Tibial artery (tissue), 4 donors: Measurements from ENCODE around the gene CTSZ.

Experiments used
- DNase-seq, 2 donors: peaks; one replicate each; pipeline ENCODE4 v3.0.0-alpha.2; 2019
- H3K27ac ChIP-seq, 2 donors: fragments of 200-600 bp; sonication (generic) in 1 of 2; 1 replicate in 1 of 2; 2 replicates in 1 of 2; pipeline ENCODE4 v1.5.1; 2018 to 2019; ENCODE audit warnings: mild to moderate bottlenecking in 1 of 2
- H3K27me3 ChIP-seq, 2 donors: fragments of 200-600 bp; sonication (generic) in 1 of 2; one replicate each; pipeline versions ENCODE4 v1.5.1 to v1.6.0; 2016 to 2019
- H3K36me3 ChIP-seq, 3 donors: fragments of 200-600 bp; sonication (generic) in 2 of 3; one replicate each; pipeline ENCODE4 v1.5.1; 2016 to 2019; ENCODE audit warnings: mild to moderate bottlenecking in 2 of 3
- H3K4me1 ChIP-seq, 4 donors: fragments of 200-600 bp; sonication (generic) in 2 of 4; 1 replicate in 3 of 4; 2 replicates in 1 of 4; pipeline ENCODE4 v1.5.1; 2016 to 2019
- H3K4me3 ChIP-seq, 2 donors: fragments of 200-600 bp; sonication (generic) in 1 of 2; 1 replicate in 1 of 2; 2 replicates in 1 of 2; pipeline ENCODE4 v1.5.1; 2018 to 2019; ENCODE audit warnings: mild to moderate bottlenecking in 2 of 2
- H3K9me3 ChIP-seq, 3 donors: fragments of 200-600 bp; sonication (generic) in 1 of 3; one replicate each; pipeline ENCODE4 v1.5.1; 2016 to 2019
- intact Hi-C: fragments of 100-400 bp; cut with DNase I; formaldehyde crosslinking; loops from one replicate; pipeline ENCODE4 v1.15.0; 2023; ENCODE audit warnings: low total_unique reads
- TF ChIP-seq, protein P1 (sequence below), 2 experiments: fragments of 200-600 bp in 1 of 2; fragments of 450-650 bp in 1 of 2; IDR thresholded peaks; one replicate each; pipeline ENCODE4 v1.5.1; 2017 to 2019; ENCODE audit warnings: antibody characterized with exemption in 2 of 2, mild to moderate bottlenecking in 1 of 2, moderate library complexity in 1 of 2

The CTSZ gene

DNA sequence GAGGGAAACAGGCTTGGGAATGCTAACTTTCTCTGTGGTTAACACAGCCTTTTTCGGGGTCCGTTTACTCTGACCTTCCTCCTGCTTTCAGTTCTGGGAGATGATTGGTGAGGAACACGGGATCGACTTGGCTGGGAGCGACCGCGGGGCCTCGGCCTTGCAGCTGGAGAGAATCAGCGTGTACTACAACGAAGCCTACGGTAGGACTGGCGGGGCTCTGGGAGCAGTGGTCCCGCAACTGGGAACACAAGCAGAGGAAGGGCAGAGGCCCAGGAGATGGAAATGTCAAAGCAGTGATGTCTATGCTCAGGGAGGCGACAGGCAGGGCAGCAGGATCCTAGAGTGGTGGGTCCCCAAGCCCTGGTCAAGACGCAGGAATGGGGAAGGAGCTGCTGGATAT is 15.7 kb upstream of the CTSZ start:
- no peak for DNase-seq
- no peak overlapping the region for H3K4me3 ChIP-seq
- TF ChIP-seq, protein P1, sequence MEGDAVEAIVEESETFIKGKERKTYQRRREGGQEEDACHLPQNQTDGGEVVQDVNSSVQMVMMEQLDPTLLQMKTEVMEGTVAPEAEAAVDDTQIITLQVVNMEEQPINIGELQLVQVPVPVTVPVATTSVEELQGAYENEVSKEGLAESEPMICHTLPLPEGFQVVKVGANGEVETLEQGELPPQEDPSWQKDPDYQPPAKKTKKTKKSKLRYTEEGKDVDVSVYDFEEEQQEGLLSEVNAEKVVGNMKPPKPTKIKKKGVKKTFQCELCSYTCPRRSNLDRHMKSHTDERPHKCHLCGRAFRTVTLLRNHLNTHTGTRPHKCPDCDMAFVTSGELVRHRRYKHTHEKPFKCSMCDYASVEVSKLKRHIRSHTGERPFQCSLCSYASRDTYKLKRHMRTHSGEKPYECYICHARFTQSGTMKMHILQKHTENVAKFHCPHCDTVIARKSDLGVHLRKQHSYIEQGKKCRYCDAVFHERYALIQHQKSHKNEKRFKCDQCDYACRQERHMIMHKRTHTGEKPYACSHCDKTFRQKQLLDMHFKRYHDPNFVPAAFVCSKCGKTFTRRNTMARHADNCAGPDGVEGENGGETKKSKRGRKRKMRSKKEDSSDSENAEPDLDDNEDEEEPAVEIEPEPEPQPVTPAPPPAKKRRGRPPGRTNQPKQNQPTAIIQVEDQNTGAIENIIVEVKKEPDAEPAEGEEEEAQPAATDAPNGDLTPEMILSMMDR (IDR thresholded peaks at IDR 0.05) = no peak
- H3K36me3 ChIP-seq = peaks cover 29 to 52% (median 37%) of the 10 kb centered on the region in 3 donors
- no peak overlapping the region for H3K27ac ChIP-seq
- no peaks in the 10 kb centered on the region for H3K9me3 ChIP-seq
- intact Hi-C loops = no loop called here
- peaks cover 0 to 11% (median 3%) of the 10 kb centered on the region in 4 donors for H3K4me1 ChIP-seq
- H3K27me3 ChIP-seq = no peaks in the 10 kb centered on the region

DNA sequence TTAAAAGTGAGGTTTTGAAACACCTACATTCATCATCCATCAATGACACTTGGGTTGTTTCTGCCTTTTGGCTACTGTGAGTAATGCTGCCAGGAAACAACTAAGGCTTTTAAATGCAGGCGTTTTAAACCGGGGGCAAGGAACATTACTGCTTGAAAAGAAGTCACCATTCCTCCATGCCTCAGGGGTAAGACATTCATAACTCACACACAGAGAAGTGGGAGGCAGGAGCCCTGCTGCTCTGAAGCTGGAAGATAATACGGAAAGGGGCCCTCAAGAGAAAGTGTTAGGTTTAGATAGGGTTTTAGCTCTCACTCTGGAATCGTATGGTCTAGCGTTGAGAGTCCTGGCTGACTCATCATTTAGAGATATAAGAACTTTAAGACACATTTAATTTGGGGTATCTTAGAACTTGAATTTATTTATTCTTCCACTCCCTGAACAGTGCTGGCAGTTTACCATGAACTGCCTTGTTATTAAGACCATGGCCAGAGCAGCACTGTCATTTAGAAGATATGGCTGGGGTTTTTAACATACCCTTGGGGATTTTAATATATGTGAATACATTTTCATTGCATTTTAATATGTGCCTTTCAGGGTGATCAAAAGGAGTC is 14.0 kb upstream of the CTSZ start:
- no peaks in the 10 kb centered on the region for H3K27me3 ChIP-seq
- no peaks in the 10 kb centered on the region for H3K9me3 ChIP-seq
- TF ChIP-seq, protein P1 (IDR thresholded peaks at IDR 0.05) = no peak
- no peaks in the 10 kb centered on the region for H3K4me1 ChIP-seq
- H3K27ac ChIP-seq = no peak overlapping the region
- no peak overlapping the region for H3K4me3 ChIP-seq
- DNase-seq = no peak
- H3K36me3 ChIP-seq = peaks cover 22 to 37% (median 26%) of the 10 kb centered on the region in 3 donors
- intact Hi-C loops = no loop called here

DNA sequence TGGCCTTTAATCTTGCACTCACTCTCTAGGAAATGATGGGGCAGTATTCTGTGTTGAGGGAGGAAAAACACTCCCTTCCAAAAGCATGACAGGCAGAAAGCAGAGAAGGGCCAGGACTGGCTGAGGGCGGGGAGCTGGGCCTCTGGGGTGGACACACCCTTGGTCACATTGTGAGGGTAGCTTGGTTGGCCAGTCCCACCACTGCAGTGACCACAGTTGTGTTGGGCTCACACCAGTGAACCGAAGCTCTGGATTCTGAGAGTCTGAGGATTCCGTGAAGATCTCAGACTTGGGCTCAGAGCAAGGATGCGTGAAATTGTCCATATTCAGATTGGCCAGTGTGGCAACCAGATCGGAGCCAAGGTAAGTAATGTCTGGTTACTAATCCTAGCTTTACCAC is 12.2 kb upstream of the CTSZ start, which contains the start of gene TUBB1:
TUBB1 (plus strand) TSS at position 213 of the 400 bp plus-strand sequence; CDS start at position 307, 94 bp downstream.
- TF ChIP-seq, protein P1 (IDR thresholded peaks at IDR 0.05) = no peak
- intact Hi-C loops = no loop called here
- Histone ChIP-seq H3K27me3 (no peaks in the 10 kb centered on the region), H3K9me3 (no peaks in the 10 kb centered on the region), H3K4me1 (no peaks in the 10 kb centered on the region), H3K4me3 (no peak within 1 kb of the TSS), H3K36me3 (peaks cover 4 to 19% (median 9%) of the 10 kb centered on the region in 3 donors), H3K27ac (no peak within 1 kb of the TSS)
- no peak for DNase-seq

DNA sequence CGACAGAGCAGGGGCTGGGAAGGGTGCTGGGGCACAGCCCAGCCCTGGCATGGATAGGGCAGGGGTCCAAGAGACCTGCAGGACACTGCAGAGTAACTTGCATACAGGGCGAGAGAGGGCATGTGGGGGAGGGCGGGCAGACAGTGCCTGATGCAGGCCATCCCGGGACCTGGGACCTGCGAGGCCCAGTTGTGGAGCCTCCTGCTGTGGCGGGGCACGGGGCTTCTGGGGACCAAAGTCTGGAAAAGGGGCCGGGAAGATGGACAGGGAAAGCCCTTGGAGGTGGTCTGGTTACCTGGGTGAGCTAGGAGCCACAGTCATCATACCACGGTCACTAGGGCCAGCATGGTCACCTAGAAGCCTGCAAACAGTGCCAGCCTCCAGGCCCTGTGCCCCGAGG is 11.8 kb upstream of the CTSZ start:
- DNase-seq = no peak
- intact Hi-C loops = no loop called here
- TF ChIP-seq, protein P1 (IDR thresholded peaks at IDR 0.05) = no peak
- Histone ChIP-seq H3K36me3 (peaks cover 0 to 15% (median 5%) of the 10 kb centered on the region in 3 donors), H3K27ac (no peak overlapping the region), H3K9me3 (no peaks in the 10 kb centered on the region), H3K4me3 (no peak overlapping the region), H3K27me3 (no peaks in the 10 kb centered on the region), H3K4me1 (no peaks in the 10 kb centered on the region)

DNA sequence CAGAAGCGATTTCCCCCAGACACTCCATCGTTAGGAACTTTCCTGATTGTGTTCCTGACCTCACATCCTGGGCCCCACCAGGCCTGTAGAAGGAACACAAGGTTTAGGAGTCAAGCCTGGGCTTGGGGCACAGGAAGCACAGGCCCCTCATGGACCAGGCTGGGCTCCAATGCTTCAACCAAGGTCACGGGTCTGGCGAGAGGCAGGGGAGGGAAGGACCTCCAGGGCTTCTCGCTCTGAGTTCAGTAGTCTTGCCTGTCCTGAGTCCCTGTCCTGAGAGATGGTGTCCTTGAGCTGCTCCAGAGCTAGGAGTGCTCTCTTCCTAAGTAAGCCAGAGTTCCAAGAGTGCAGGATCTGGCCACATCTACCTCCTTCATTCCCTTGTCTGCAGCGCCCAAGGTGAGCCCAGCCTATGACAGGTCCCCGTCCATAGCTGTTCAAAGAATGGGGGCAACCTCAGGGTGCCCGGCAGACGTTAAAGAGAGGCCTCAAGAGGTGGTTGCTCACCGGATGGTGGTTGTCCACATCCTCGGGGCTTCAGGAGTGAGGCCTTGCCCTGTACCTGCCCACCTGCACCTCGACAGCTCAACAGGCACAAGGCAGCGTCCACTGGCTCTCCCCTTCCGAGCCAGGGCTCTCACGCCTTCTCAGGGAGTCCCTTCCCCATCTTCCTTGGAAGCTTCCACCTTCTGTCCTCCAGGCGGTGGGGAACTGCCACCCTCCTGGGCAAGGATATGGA is 10.6 kb upstream of the CTSZ start:
- no peak for DNase-seq
- H3K36me3 ChIP-seq = peaks cover 0 to 4% (median 0%) of the 10 kb centered on the region in 3 donors
- H3K27me3 ChIP-seq = no peaks in the 10 kb centered on the region
- H3K9me3 ChIP-seq = no peaks in the 10 kb centered on the region
- TF ChIP-seq, protein P1 (IDR thresholded peaks at IDR 0.05) = no peak
- H3K4me1 ChIP-seq = no peaks in the 10 kb centered on the region
- intact Hi-C loops = no loop called here
- no peak overlapping the region for H3K27ac ChIP-seq
- H3K4me3 ChIP-seq = no peak overlapping the region
